Colonic mucosa (tissue), 4 donors: ENCODE results near the gene FZD10. TPM values are rescaled to one million over a fixed set of nuclear protein-coding genes. Genes with fewer than 3 reads are reported as not detected.

Experiments used
- DNase-seq: peaks from one replicate; pipeline ENCODE4 v3.0.0-alpha.2; 2020
- H3K27ac ChIP-seq: fragments of 200-600 bp; one replicate; pipeline ENCODE4 v1.8.0; 2021
- H3K27me3 ChIP-seq: fragments of 200-600 bp; one replicate; pipeline ENCODE4 v1.8.0; 2021
- H3K36me3 ChIP-seq: fragments of 200-600 bp; one replicate; pipeline ENCODE4 v1.8.0; 2021
- H3K4me1 ChIP-seq: fragments of 200-600 bp; one replicate; pipeline ENCODE4 v1.8.0; 2021; ENCODE audit warnings: mild to moderate bottlenecking
- H3K4me3 ChIP-seq: fragments of 200-600 bp; one replicate; pipeline ENCODE4 v1.8.0; 2021
- H3K9ac ChIP-seq, 2 donors: one replicate each; pipeline ENCODE4 v1.7.0; 2013; ENCODE audit warnings: control low read depth in 2 of 2, low read depth in 2 of 2, low read length in 2 of 2
- H3K9me3 ChIP-seq: fragments of 200-600 bp; one replicate; pipeline ENCODE4 v1.8.0; 2021
- intact Hi-C: fragments of 100-400 bp; cut with DNase I; formaldehyde crosslinking; loops from one replicate; pipeline ENCODE4 v1.14.1; 2022
- total RNA-seq, 2 donors: library from RNA; stranded (reverse); fragmentation: NEBNext Ultra II Directional in 1 of 2; extraction: Animal tissue kit (Norgen Biotek cat#: 25700) in 1 of 2; gene quantifications; one replicate each; pipeline ENCODE4 v1.2.1, GENCODE V29; 2021
- TF ChIP-seq, protein P1 (sequence below): fragments of 200-600 bp; IDR thresholded peaks from one replicate; pipeline ENCODE4 v1.8.0; 2022; ENCODE audit warnings: antibody characterized with exemption, mild to moderate bottlenecking
- donor health status: healthy.
- donor health status: DM: no; HTN: no; CAD: no.
- donor health status: DM: no; HTN: no; CAD: no.

The FZD10 gene
- total RNA-seq, 2 donors from 2014 or later, result 0.21 to 0.27 TPM

DNA sequence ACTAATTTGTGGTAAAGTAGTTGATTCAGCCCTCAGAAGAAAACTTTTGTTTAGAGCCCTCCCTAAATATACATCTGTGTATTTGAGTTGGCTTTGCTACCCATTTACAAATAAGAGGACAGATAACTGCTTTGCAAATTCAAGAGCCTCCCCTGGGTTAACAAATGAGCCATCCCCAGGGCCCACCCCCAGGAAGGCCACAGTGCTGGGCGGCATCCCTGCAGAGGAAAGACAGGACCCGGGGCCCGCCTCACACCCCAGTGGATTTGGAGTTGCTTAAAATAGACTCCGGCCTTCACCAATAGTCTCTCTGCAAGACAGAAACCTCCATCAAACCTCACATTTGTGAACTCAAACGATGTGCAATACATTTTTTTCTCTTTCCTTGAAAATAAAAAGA lies 2.7 kb downstream of the FZD10 start:
- H3K27me3 ChIP-seq, result peaks cover 35% of the 10 kb centered on the region
- TF ChIP-seq, protein P1, sequence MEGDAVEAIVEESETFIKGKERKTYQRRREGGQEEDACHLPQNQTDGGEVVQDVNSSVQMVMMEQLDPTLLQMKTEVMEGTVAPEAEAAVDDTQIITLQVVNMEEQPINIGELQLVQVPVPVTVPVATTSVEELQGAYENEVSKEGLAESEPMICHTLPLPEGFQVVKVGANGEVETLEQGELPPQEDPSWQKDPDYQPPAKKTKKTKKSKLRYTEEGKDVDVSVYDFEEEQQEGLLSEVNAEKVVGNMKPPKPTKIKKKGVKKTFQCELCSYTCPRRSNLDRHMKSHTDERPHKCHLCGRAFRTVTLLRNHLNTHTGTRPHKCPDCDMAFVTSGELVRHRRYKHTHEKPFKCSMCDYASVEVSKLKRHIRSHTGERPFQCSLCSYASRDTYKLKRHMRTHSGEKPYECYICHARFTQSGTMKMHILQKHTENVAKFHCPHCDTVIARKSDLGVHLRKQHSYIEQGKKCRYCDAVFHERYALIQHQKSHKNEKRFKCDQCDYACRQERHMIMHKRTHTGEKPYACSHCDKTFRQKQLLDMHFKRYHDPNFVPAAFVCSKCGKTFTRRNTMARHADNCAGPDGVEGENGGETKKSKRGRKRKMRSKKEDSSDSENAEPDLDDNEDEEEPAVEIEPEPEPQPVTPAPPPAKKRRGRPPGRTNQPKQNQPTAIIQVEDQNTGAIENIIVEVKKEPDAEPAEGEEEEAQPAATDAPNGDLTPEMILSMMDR, result no peak
- no peaks in the 10 kb centered on the region for H3K9me3 ChIP-seq
- H3K36me3 ChIP-seq, result no peaks in the 10 kb centered on the region
- H3K9ac ChIP-seq, result no peak overlapping the region
- no peak overlapping the region for H3K27ac ChIP-seq
- H3K4me3 ChIP-seq, result no peak overlapping the region
- intact Hi-C loops, result no loop called here
- H3K4me1 ChIP-seq, result no peaks in the 10 kb centered on the region
- DNase-seq, result no peak

DNA sequence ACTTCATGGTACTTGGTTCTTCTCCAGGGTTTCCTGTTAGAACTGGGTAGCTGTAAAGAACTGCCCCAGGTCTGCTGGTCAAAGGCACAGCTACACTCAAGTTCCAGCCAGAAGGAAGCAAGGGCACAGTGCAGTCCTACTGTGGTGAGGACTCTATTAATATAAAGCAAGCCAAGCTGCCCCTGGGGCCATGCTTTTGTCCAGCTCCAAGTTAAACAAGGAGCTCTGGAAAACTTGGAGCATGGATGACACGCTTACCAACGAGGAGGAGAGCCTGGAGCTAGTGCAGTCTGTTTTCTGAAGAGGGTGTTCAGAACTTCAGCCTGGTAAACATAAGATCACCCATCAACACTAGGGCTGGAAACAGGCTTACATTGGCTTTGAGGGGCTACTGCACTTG lies 4.0 kb downstream of the FZD10 start:
- DNase-seq, result no peak
- H3K9me3 ChIP-seq, result no peaks in the 10 kb centered on the region
- H3K27ac ChIP-seq, result no peak overlapping the region
- TF ChIP-seq, protein P1, result no peak
- intact Hi-C loops, result no loop called here
- no peaks in the 10 kb centered on the region for H3K4me1 ChIP-seq
- no peak overlapping the region for H3K9ac ChIP-seq
- H3K36me3 ChIP-seq, result no peaks in the 10 kb centered on the region
- H3K4me3 ChIP-seq, result no peak overlapping the region
- H3K27me3 ChIP-seq, result peaks cover 22% of the 10 kb centered on the region

DNA sequence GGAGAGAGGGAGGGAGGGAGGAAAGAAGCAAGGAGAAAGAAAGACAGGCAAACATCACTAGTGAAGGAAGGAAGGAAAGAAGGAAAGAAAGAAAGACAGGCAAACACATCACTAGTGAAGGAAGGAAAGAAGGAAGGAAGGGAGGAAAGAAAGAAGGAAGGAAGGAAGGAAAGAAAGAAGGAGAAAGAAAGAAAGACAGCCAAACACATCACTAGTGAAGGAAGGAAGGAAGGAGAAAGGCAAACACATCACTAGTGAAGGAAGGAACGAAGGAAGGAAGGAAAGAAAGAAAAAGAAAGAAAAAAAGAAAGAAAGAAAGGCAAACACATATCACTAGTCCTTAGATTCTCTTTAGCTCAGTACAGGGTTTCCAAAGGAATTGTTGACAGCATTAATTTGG lies 5.3 kb downstream of the FZD10 start:
- Histone ChIP-seq H3K27me3 (peaks cover 15% of the 10 kb centered on the region), H3K27ac (no peak overlapping the region), H3K9ac (no peak overlapping the region), H3K4me3 (no peak overlapping the region), H3K9me3 (no peaks in the 10 kb centered on the region), H3K4me1 (no peaks in the 10 kb centered on the region), H3K36me3 (no peaks in the 10 kb centered on the region)
- TF ChIP-seq, protein P1, result no peak
- intact Hi-C loops, result no loop called here
- no peak for DNase-seq

DNA sequence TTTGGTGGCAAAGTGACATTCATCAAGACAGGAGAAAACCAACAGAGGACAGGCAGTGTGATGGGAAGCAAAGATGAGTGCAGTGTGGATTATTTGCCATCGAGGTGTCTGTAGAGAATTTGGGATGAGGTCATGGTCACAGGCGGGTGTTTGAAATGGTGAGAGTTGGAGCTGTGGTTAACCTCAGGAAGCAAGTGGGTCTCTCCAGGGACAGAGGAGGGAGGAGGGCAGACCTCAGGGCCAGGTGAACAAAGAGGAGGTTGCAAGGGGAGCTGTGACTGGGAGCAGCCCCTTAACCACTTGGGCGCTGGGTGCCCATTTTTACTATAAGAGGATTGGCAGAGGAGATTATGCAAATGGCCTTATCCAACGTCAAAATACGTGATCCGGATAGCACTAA lies 7.0 kb downstream of the FZD10 start:
- H3K4me1 ChIP-seq, result no peaks in the 10 kb centered on the region
- no peaks in the 10 kb centered on the region for H3K36me3 ChIP-seq
- no peak overlapping the region for H3K4me3 ChIP-seq
- TF ChIP-seq, protein P1, result no peak
- H3K9ac ChIP-seq, result no peak overlapping the region
- H3K27ac ChIP-seq, result no peak overlapping the region
- intact Hi-C loops, result no loop called here
- H3K9me3 ChIP-seq, result no peaks in the 10 kb centered on the region
- DNase-seq, result no peak
- no peaks in the 10 kb centered on the region for H3K27me3 ChIP-seq

DNA sequence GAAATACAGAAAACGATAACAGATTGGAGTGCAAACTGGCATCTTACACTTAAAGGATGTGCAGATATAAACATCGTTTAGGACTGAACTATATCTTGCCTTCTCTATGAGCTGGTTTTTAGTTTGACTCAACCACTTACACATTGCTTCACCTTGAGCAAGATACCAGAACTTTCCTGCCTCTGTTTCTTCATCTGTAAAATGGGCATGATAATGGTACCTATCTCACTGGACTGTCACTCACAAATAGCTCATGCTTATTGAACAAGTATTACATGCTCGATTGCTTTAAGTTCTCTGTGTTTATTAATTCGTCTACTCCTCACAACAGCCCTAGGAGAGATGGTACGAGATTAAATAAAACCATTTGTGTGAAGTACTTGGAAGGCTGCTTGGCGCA lies 7.7 kb downstream of the FZD10 start:
- no peak for DNase-seq
- Histone ChIP-seq H3K27ac (no peak overlapping the region), H3K4me3 (no peak overlapping the region), H3K36me3 (no peaks in the 10 kb centered on the region), H3K9ac (no peak overlapping the region), H3K4me1 (no peaks in the 10 kb centered on the region), H3K9me3 (no peaks in the 10 kb centered on the region), H3K27me3 (no peaks in the 10 kb centered on the region)
- TF ChIP-seq, protein P1, result no peak
- intact Hi-C loops, result no loop called here

DNA sequence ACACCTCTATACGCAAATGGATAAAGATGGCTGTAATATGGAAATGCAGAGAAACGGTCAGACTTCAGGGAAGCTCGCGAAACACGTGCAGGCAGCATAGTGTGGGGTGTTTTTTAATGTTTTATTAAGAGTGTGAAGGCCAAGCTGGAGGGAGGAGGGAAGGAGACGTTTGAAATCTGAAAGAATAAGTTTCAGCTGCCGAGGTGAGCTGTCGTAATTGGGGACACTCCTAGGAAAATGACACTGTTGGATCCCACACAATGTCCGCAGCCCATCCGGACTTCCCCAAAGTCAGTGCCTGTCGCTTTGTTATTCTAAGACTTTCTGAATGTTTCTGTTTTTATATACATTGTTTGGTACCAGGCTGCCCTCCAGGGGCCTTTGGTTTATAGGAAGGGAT lies 8.3 kb downstream of the FZD10 start:
- no peaks in the 10 kb centered on the region for H3K9me3 ChIP-seq
- no peak overlapping the region for H3K9ac ChIP-seq
- H3K27ac ChIP-seq, result no peak overlapping the region
- TF ChIP-seq, protein P1, result no peak
- DNase-seq, result no peak
- intact Hi-C loops, result no loop called here
- no peak overlapping the region for H3K4me3 ChIP-seq
- H3K27me3 ChIP-seq, result no peaks in the 10 kb centered on the region
- no peaks in the 10 kb centered on the region for H3K4me1 ChIP-seq
- H3K36me3 ChIP-seq, result no peaks in the 10 kb centered on the region
